Right lobe of liver (tissue), 4 donors: ENCODE measurements around the gene FGFR2.

Experiments used
- POLR2A ChIP-seq: fragments of 450-650 bp; IDR thresholded peaks from one replicate; pipeline ENCODE4 v1.6.1; 2017; ENCODE audit warnings: antibody characterized with exemption, mild to moderate bottlenecking
- TF ChIP-seq, protein P1 (sequence below), 4 donors: fragments of 200-600 bp in 3 of 4; fragments of 450-650 bp in 1 of 4; IDR thresholded peaks; one replicate each; pipeline versions ENCODE4 v1.5.1 to v1.8.0; 2016 to 2022; ENCODE audit warnings: antibody characterized with exemption in 4 of 4, mild to moderate bottlenecking in 2 of 4
- donor health status: DM: no; HTN: no; CAD: no.
- donor health status: DM: no; HTN: no; CAD: no.
- donor health status: DM: no; HTN: yes; CAD: no.

DNA sequence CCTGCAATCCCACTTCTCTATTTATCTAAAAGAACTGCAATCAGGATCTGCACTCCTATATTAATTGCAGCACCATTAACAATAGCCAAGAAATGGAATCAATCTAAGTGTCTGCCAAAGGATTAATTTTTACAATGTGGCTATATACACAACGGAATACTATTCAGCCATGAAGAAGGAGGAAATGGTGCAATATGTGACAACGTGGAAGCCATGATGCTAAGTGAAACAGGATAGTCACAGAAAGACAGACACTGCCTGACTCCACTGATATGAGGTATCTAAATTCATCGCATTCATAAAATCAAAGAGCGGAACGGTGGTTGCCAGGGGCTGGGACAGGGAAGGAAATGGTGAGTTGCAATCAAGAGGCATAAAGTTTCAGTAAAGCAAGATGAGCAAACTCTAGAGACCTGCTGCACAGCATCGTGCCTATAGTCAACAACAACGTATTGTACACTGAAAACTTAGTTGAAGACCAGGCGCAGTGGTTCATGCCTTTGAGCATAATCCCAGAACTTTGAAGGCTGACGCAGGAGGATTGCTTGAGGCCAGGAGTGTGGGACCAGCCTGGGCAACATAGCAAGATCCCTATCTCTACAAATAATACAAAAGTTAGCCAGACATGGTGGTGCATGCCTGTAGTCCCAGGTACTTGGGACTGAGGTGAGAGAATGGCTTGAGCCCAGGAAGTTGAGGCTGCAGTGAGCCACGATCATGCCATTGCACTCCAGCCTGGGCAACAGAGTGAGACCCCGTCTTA, 76.3 kb downstream of the FGFR2 start:
- no peak for TF ChIP-seq POLR2A
- TF ChIP-seq, protein P1, sequence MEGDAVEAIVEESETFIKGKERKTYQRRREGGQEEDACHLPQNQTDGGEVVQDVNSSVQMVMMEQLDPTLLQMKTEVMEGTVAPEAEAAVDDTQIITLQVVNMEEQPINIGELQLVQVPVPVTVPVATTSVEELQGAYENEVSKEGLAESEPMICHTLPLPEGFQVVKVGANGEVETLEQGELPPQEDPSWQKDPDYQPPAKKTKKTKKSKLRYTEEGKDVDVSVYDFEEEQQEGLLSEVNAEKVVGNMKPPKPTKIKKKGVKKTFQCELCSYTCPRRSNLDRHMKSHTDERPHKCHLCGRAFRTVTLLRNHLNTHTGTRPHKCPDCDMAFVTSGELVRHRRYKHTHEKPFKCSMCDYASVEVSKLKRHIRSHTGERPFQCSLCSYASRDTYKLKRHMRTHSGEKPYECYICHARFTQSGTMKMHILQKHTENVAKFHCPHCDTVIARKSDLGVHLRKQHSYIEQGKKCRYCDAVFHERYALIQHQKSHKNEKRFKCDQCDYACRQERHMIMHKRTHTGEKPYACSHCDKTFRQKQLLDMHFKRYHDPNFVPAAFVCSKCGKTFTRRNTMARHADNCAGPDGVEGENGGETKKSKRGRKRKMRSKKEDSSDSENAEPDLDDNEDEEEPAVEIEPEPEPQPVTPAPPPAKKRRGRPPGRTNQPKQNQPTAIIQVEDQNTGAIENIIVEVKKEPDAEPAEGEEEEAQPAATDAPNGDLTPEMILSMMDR (IDR thresholded peaks at IDR 0.05) = no peak
